Activated CD4-positive, alpha-beta T cell treated with anti-CD3 and anti-CD28 coated beads for 36 hours (primary cell): Measurements from ENCODE around the gene CCDC78. TPM values are rescaled to one million over a fixed set of nuclear protein-coding genes. Genes with fewer than 3 reads are reported as not detected.

ENCODE experiments used
- ATAC-seq: fragments of 200-7000 bp; cut with Tn5 transposase; one replicate; pipeline ENCODE4 v1.10.0; 2021; ENCODE audit warnings: mild to moderate bottlenecking, moderate library complexity
- CTCF ChIA-PET: fragments of 350-600 bp; sonication (Branson Sonifier 250); formaldehyde crosslinking; loops from one replicate; lab custom pipeline; 2021; ENCODE audit warnings: antibody characterized with exemption; lab: Charles Lee
- POLR2A ChIA-PET: fragments of 350-600 bp; sonication (Branson Sonifier 250); formaldehyde crosslinking; loops from one replicate; lab custom pipeline; 2021; ENCODE audit warnings: antibody characterized with exemption, inconsistent platforms; lab: Charles Lee
- DNase-seq: peaks from one replicate; pipeline ENCODE4 v3.0.0-alpha.2; 2020
- H3K27ac Mint-ChIP-seq: one replicate; pipeline ENCODE4 v1.8.0; 2021; ENCODE audit warnings: mixed read lengths
- H3K27me3 Mint-ChIP-seq: one replicate; pipeline ENCODE4 v1.8.0; 2021; ENCODE audit warnings: mixed read lengths
- H3K36me3 Mint-ChIP-seq: one replicate; pipeline ENCODE4 v1.8.0; 2021; ENCODE audit warnings: low read depth, mixed read lengths
- H3K4me1 Mint-ChIP-seq: one replicate; pipeline ENCODE4 v1.8.0; 2021; ENCODE audit warnings: mixed read lengths
- H3K4me3 Mint-ChIP-seq: one replicate; pipeline ENCODE4 v1.8.0; 2021; ENCODE audit warnings: mild to moderate bottlenecking, moderate library complexity, mixed read lengths
- H3K9me3 Mint-ChIP-seq: one replicate; pipeline ENCODE4 v1.8.0; 2021; ENCODE audit warnings: low read depth, mixed read lengths
- intact Hi-C, 2 experiments: fragments of 100-400 bp; cut with DNase I in 1 of 2; cut with micrococcal nuclease in 1 of 2; formaldehyde crosslinking; loops; one replicate each; pipeline versions ENCODE4 v1.14.2 to v1.15.1; 2022 to 2024; cut with DNase I, micrococcal nuclease
- total RNA-seq, 2 experiments: library from RNA; stranded (reverse); gene quantifications; one replicate each; pipeline ENCODE4 v1.2.3, GENCODE V29; 2021

The CCDC78 gene
- 1 to 10 TPM; 1.8 to 2.4 TPM for total RNA-seq

DNA sequence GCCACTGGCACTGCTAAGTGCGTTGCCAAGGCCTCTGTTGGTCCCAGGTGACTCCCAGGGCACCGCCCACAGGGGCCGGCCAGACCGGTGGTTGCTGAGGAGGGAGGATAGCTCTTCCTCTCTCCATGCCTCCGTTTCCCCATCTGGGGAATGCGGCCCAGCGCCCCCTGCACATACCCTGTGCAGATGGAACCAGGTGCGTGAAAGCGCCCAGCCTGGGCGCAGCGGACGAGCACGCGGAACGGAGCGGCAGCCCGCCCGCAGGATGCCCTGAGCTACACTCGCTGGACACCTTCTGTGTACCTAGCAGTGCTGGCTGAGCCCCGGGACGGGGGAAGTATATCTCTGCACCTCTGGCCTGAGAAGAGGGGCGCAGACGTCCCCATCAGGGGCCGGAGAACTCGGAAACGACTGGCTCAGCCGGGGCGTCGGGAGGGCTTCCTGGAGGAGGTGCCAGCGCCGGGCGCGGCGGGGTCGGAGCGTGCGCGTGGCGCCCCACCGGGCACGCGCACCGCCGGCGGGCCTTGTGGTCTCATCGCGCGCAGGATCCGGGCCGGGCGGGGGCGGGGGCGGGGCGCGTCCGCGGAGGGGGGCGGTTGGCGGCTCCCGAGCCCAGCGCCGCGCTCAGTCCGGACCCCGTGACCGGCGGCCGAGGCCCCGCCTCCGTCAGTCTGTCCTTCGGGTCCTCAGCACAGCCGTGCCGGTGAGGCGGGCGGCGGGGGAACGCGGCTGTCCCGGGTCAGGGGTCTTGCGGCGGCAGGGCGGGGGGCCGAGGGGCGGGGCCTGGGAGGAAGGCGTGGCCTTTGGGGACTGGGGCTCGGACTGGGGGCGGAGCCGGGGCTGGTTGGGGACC, at the start of gene CCDC78, which contains the start of gene HAGHL:
TSS of gene CCDC78 (minus strand) at position 6 of the 853 bp plus-strand sequence. CDS start 76 bp downstream, outside the sequence.
TSS of gene HAGHL (plus strand) at position 669 of the 853 bp plus-strand sequence. CDS start 404 bp downstream, outside the sequence.
- Mint-ChIP-seq H3K36me3 (no peaks in the 10 kb centered on the region), H3K27me3 (no peaks in the 10 kb centered on the region), H3K4me3 (peak within 1 kb of the TSS; percentile 61), H3K4me1 (peaks cover 6% of the 10 kb centered on the region), H3K9me3 (no peaks in the 10 kb centered on the region), H3K27ac (no peak within 1 kb of the TSS)
- DNase-seq (peak; percentile 74), ATAC-seq (peak; percentile 31)
- CTCF ChIA-PET, result interaction anchor here (0.5 to 1.5 kb wide), 2 partner anchors 14 to 381 kb away, joined by 3 to 5 read pairs; no protein-coding TSS in a partner anchor
- POLR2A ChIA-PET, result interaction anchor here (1.3 kb wide), 1 partner anchor 11 kb away, joined by 4 read pairs; no protein-coding TSS in a partner anchor
- intact Hi-C loops, result loop anchor here in 1 of 2 experiments (1.0 kb wide), 1 partner anchor 11 kb away; the partner anchor contains the start of gene METRN

DNA sequence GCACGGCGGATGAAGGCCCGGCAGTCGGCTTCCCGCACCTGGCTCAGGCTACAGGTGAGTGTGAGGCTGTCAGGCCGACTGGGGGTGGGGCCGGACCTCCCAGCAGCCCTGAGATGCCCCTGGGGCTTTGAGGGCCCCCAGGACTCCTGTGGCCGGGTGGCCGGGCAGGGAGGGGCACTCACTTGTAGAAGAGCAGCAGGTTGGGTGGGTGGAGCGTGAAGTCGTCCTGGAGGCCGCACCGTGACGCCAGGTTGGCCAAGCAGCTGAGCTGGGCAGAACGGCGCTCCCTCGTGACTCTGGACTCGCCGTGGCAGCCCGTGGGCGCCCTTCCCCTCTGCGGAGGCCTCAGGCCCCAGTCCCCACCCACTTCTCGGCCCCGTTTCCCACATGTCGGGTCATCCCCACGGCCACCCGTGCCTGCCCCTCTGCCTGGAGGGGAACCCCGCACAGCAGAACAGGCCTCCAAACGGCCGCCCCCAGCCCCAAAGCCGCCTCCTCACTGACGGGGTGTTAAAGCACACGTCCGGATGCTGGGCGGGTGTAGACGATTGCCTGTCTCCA, 49.1 kb upstream of the CCDC78 start:
- Mint-ChIP-seq H3K27ac (no peak overlapping the region), H3K36me3 (no peaks in the 10 kb centered on the region), H3K4me1 (no peaks in the 10 kb centered on the region), H3K9me3 (no peaks in the 10 kb centered on the region), H3K4me3 (no peak overlapping the region), H3K27me3 (peaks cover 2% of the 10 kb centered on the region)
- ATAC-seq (no peak), DNase-seq (no peak)
- intact Hi-C loops, result no loop called here
- POLR2A ChIA-PET, result no interaction called here
- CTCF ChIA-PET, result no interaction called here

DNA sequence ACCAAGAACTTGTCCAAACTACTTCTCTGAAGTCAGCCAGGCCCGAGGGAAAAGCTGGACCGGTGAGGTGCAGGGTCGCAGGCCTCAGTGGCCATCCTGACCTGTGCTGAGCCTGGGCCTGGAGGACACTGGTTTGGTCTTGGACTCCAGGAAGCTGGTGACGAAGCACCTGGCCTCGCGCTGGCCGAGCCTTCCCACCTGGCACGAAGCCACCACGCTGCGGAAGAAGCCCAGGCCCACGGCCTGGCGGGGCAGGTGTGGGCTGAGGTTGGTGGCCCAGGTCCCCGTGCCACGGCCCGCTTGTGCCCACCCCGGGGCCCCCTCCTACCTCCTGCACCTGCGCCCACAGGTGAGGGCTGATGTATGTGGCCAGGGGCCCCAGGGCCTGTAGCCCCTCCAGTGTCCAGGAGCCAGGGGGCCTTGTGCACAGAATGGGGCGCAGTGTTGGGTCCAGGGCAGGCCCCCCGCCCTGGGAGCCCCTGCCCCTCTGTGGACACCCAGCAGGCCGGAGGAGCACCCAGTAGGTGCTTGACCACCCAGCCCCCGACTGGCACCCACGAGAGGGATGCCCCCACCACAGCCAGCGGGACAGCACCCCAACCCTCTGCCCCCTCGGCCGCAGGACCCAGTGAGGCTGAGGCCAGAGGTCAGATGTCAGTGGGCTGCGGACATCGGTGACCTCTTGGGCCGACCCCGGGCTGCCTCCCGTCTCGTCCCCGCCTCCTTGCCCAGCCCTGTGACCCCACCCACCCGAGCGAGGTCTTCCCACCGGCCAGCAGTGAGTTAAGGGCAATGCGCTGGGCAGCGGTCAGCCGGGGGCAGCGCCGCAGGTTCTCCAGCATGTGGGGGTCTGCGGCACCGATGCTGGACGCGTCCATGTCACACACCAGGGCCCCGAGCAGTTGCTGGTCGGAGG, 48.1 kb upstream of the CCDC78 start:
- H3K27ac Mint-ChIP-seq, result no peak overlapping the region
- ChIA-PET CTCF (no interaction called here), POLR2A (no interaction called here)
- intact Hi-C loops, result no loop called here
- no peaks in the 10 kb centered on the region for H3K36me3 Mint-ChIP-seq
- no peak overlapping the region for H3K4me3 Mint-ChIP-seq
- no peaks in the 10 kb centered on the region for H3K4me1 Mint-ChIP-seq
- DNase-seq, result no peak
- H3K9me3 Mint-ChIP-seq, result no peaks in the 10 kb centered on the region
- H3K27me3 Mint-ChIP-seq, result peaks cover 2% of the 10 kb centered on the region
- no peak for ATAC-seq

GRCh38 chr16:772959-773358, 46.7 kb upstream of the CCDC78 start:
- Mint-ChIP-seq H3K4me1 (no peaks in the 10 kb centered on the region), H3K4me3 (no peak overlapping the region), H3K36me3 (no peaks in the 10 kb centered on the region), H3K9me3 (no peaks in the 10 kb centered on the region), H3K27me3 (peaks cover 2% of the 10 kb centered on the region), H3K27ac (no peak overlapping the region)
- POLR2A ChIA-PET, result no interaction called here
- DNase-seq (no peak), ATAC-seq (no peak)
- CTCF ChIA-PET, result interaction anchor here (0.7 kb wide), 1 partner anchor 378 kb away, joined by 3 read pairs; no protein-coding TSS in a partner anchor
- intact Hi-C loops, result no loop called here

- H3K36me3 Mint-ChIP-seq, result no peaks in the 10 kb centered on the region
- no peak for ATAC-seq
- no peaks in the 10 kb centered on the region for H3K4me1 Mint-ChIP-seq
- POLR2A ChIA-PET, result no interaction called here
- intact Hi-C loops, result no loop called here
- H3K4me3 Mint-ChIP-seq, result no peak overlapping the region
- no peak for DNase-seq
- no peaks in the 10 kb centered on the region for H3K27me3 Mint-ChIP-seq
- CTCF ChIA-PET, result no interaction called here
- H3K9me3 Mint-ChIP-seq, result no peaks in the 10 kb centered on the region
- no peak overlapping the region for H3K27ac Mint-ChIP-seq
These were observed 44.2 kb upstream of the CCDC78 start for GRCh38 chr16:770411-770810.

DNA sequence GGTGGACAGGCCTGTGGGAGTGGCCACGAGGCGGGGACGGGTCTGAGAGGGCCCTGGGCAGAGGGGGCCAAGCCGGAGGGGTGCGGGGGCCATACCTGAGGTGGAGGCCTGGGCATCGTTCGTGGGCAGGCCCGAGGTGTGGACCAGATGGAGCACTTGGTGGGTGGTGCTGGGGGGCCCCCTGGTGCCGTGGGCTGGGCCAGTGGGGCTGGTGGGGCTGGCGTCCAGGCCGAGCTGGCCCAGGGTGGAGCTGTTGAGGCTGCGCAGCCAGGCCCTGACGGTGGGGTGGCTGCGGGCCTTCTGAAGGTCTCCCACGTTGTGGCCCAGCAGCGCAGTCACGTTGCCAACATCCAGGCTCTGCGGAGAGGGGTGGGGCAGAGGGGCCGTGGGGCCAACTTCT, 43.7 kb upstream of the CCDC78 start:
- ATAC-seq, result no peak
- Mint-ChIP-seq H3K9me3 (no peaks in the 10 kb centered on the region), H3K27ac (no peak overlapping the region), H3K4me1 (no peaks in the 10 kb centered on the region), H3K36me3 (no peaks in the 10 kb centered on the region), H3K27me3 (no peaks in the 10 kb centered on the region), H3K4me3 (no peak overlapping the region)
- CTCF ChIA-PET, result no interaction called here
- intact Hi-C loops, result no loop called here
- POLR2A ChIA-PET, result no interaction called here
- no peak for DNase-seq

DNA sequence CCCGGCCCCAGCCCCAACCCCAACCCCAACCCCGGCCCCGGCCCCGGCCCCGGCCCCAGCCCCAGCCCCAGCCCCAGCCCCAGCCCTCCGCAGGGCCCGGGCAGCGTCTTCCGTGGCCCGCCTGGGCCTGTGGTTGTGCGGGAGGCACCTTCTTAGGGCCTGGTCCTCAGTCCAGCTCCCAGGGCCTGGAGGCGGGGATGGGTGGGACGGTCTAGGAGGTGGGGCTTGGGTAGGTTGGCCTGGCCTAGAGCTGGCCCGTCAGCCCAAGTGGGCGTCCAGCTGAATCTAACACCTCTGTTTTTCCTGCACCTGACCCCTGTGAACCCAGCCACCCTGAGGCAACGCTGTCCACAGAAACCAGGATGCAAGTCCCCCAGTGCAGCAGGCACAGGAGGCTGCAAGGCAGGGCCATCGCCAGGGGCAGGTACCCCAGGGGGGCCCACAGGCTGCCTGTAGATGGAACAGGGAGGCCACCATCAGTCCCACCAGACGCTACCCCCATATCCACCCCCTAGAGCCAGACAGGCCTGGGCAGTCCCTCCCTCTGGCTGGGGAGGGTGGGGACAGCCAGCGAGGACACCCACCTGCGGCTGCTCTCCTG, 43.0 kb upstream of the CCDC78 start:
- no peak for ATAC-seq
- DNase-seq, result no peak
- H3K36me3 Mint-ChIP-seq, result no peaks in the 10 kb centered on the region
- CTCF ChIA-PET, result no interaction called here
- no peaks in the 10 kb centered on the region for H3K9me3 Mint-ChIP-seq
- H3K27ac Mint-ChIP-seq, result no peak overlapping the region
- POLR2A ChIA-PET, result no interaction called here
- intact Hi-C loops, result no loop called here
- H3K4me1 Mint-ChIP-seq, result no peaks in the 10 kb centered on the region
- H3K4me3 Mint-ChIP-seq, result no peak overlapping the region
- H3K27me3 Mint-ChIP-seq, result no peaks in the 10 kb centered on the region

GRCh38 chr16:768428-768827, 42.2 kb upstream of the CCDC78 start:
- Mint-ChIP-seq H3K27ac (no peak overlapping the region), H3K9me3 (no peaks in the 10 kb centered on the region), H3K36me3 (no peaks in the 10 kb centered on the region), H3K27me3 (no peaks in the 10 kb centered on the region), H3K4me3 (no peak overlapping the region), H3K4me1 (no peaks in the 10 kb centered on the region)
- intact Hi-C loops, result no loop called here
- DNase-seq, result no peak
- ChIA-PET POLR2A (no interaction called here), CTCF (no interaction called here)
- ATAC-seq, result no peak

DNA sequence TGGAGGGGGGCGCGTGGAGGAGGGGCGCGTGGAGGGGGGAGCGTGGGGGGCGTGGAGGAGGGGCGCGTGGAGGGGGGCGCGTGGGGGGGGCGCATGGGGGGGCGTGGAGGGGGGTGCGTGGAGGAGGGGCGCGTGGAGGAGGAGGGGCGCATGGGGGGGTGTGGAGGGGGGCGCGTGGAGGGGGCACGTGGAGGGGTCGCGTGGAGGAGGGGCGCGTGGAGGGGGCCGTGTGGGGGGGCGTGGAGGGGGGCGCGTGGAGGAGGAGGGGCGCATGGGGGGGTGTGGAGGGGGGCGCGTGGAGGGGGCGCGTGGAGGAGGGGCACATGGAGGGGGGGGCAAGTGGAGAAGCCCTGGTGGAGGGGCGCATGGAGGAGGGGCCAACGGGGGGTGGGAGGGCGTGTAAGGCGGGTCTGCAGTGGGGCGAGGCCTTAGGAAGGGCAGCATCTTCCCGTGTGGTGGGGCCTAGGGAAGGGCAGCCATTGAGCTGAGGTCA, 41.5 kb upstream of the CCDC78 start:
- Mint-ChIP-seq H3K36me3 (no peaks in the 10 kb centered on the region), H3K27me3 (no peaks in the 10 kb centered on the region)
- intact Hi-C loops, result no loop called here

GRCh38 chr16:766820-767640, 40.8 kb upstream of the CCDC78 start:
- CTCF ChIA-PET, result no interaction called here
- intact Hi-C loops, result no loop called here
- H3K27me3 Mint-ChIP-seq, result no peaks in the 10 kb centered on the region
- no peaks in the 10 kb centered on the region for H3K36me3 Mint-ChIP-seq
- no peak overlapping the region for H3K27ac Mint-ChIP-seq
- DNase-seq (no peak), ATAC-seq (no peak)
- POLR2A ChIA-PET, result no interaction called here
- no peaks in the 10 kb centered on the region for H3K9me3 Mint-ChIP-seq
- H3K4me3 Mint-ChIP-seq, result no peak overlapping the region
- H3K4me1 Mint-ChIP-seq, result no peaks in the 10 kb centered on the region

More for the DNA sequence above, 41.5 kb upstream of the CCDC78 start:
- H3K4me3 Mint-ChIP-seq, result no peak overlapping the region
- ATAC-seq (no peak), DNase-seq (no peak)
- POLR2A ChIA-PET, result no interaction called here
- H3K4me1 Mint-ChIP-seq, result no peaks in the 10 kb centered on the region
- CTCF ChIA-PET, result no interaction called here
- H3K27ac Mint-ChIP-seq, result no peak overlapping the region
- H3K9me3 Mint-ChIP-seq, result no peaks in the 10 kb centered on the region
